HG03575 (cell line): ENCODE measurements around the gene PTPRN2.

Experiments
- ATAC-seq: cut with Tn5 transposase; IDR thresholded peaks from one replicate; pipeline ENCODE4 v1.9.1; 2021; ENCODE audit not compliant: unreplicated experiment, insufficient number of reproducible peaks, low FRiP score; ENCODE audit errors: extremely low read depth

The PTPRN2 gene

GRCh38 chr7:158403013-158403821 lies 184.4 kb downstream of the PTPRN2 start:
- ATAC-seq, result no peak

- ATAC-seq, result no peak
These were observed 185.2 kb downstream of the PTPRN2 start for GRCh38 chr7:158402471-158402870.

GRCh38 chr7:158401826-158402225 lies 185.8 kb downstream of the PTPRN2 start:
- ATAC-seq, result no peak

- no peak for ATAC-seq
These were observed 186.3 kb downstream of the PTPRN2 start for GRCh38 chr7:158401295-158401694.

- ATAC-seq, result no peak
These were observed 186.9 kb downstream of the PTPRN2 start for GRCh38 chr7:158400601-158401225.

- no peak for ATAC-seq
These were observed 187.9 kb downstream of the PTPRN2 start for GRCh38 chr7:158399762-158400161.

- no peak for ATAC-seq
These were observed 188.9 kb downstream of the PTPRN2 start for GRCh38 chr7:158398750-158399149.

- ATAC-seq, result no peak
These were observed 189.7 kb downstream of the PTPRN2 start for GRCh38 chr7:158397885-158398284.

- no peak for ATAC-seq
These were observed 190.4 kb downstream of the PTPRN2 start for GRCh38 chr7:158396982-158397862.

- no peak for ATAC-seq
These were observed 191.2 kb downstream of the PTPRN2 start for GRCh38 chr7:158396301-158396905.

- ATAC-seq, result no peak
These were observed 191.8 kb downstream of the PTPRN2 start for GRCh38 chr7:158395780-158396278.

- no peak for ATAC-seq
These were observed 192.3 kb downstream of the PTPRN2 start for GRCh38 chr7:158395349-158395748.

GRCh38 chr7:158394936-158395335 lies 192.7 kb downstream of the PTPRN2 start:
- ATAC-seq, result no peak

- ATAC-seq, result no peak
These were observed 193.5 kb downstream of the PTPRN2 start for GRCh38 chr7:158393926-158394625.

- ATAC-seq, result no peak
These were observed 195.4 kb downstream of the PTPRN2 start for GRCh38 chr7:158392251-158392650.

GRCh38 chr7:158391541-158391940 lies 196.1 kb downstream of the PTPRN2 start:
- no peak for ATAC-seq

GRCh38 chr7:158391141-158391540 lies 196.5 kb downstream of the PTPRN2 start:
- ATAC-seq, result no peak

- ATAC-seq, result no peak
These were observed 197.2 kb downstream of the PTPRN2 start for GRCh38 chr7:158390460-158390859.
